ENCODE results near the gene ACP4. TPM values are rescaled to one million over a fixed set of nuclear protein-coding genes. Genes with fewer than 3 reads are reported as not detected.

The ACP4 gene
- total and polyA plus RNA-seq, 2 experiments from 2014 or later: not detected

GRCh38 chr19:50795664-50796073, 5.5 kb downstream of the ACP4 start:
- no peak for ATAC-seq
- H3K36me3 Mint-ChIP-seq (ENCODE audit: low read depth): peaks cover 47% of the 10 kb centered on the region

More at GRCh38 chr19:50795664-50796073, 5.5 kb downstream of the ACP4 start:
- H3K27ac Mint-ChIP-seq: peak overlapping the region; percentile 79; the same call in 1 of the 2 replicates
- Histone ChIP-seq H3K27ac (ENCODE audit: low read depth) (peak overlapping the region; percentile 90), H3F3A (replicated peaks; ENCODE audit: low read depth) (peaks cover 47% of the 10 kb centered on the region), H3K9me2 (ENCODE audit: insufficient read depth) (no peaks in the 10 kb centered on the region), H3K27me3 (ENCODE audit: insufficient read depth) (no peaks in the 10 kb centered on the region), H4K20me1 (replicated peaks; ENCODE audit: insufficient read depth) (peaks cover 49% of the 10 kb centered on the region), H3K36me3 (ENCODE audit: insufficient read depth) (peaks cover 10% of the 10 kb centered on the region), H3K4me1 (ENCODE audit: insufficient read depth) (peaks cover 9% of the 10 kb centered on the region), H3K79me2 (replicated peaks; ENCODE audit: insufficient read depth) (peaks cover 14% of the 10 kb centered on the region), H3K4me3 (no peak overlapping the region), H3K4me2 (no peak overlapping the region), H2AFZ (no peak overlapping the region)
- TF ChIP-seq JUNB (IDR thresholded peaks at IDR 0.05; ENCODE audit: unreplicated experiment): no peak
- TF ChIP-seq, protein P1, sequence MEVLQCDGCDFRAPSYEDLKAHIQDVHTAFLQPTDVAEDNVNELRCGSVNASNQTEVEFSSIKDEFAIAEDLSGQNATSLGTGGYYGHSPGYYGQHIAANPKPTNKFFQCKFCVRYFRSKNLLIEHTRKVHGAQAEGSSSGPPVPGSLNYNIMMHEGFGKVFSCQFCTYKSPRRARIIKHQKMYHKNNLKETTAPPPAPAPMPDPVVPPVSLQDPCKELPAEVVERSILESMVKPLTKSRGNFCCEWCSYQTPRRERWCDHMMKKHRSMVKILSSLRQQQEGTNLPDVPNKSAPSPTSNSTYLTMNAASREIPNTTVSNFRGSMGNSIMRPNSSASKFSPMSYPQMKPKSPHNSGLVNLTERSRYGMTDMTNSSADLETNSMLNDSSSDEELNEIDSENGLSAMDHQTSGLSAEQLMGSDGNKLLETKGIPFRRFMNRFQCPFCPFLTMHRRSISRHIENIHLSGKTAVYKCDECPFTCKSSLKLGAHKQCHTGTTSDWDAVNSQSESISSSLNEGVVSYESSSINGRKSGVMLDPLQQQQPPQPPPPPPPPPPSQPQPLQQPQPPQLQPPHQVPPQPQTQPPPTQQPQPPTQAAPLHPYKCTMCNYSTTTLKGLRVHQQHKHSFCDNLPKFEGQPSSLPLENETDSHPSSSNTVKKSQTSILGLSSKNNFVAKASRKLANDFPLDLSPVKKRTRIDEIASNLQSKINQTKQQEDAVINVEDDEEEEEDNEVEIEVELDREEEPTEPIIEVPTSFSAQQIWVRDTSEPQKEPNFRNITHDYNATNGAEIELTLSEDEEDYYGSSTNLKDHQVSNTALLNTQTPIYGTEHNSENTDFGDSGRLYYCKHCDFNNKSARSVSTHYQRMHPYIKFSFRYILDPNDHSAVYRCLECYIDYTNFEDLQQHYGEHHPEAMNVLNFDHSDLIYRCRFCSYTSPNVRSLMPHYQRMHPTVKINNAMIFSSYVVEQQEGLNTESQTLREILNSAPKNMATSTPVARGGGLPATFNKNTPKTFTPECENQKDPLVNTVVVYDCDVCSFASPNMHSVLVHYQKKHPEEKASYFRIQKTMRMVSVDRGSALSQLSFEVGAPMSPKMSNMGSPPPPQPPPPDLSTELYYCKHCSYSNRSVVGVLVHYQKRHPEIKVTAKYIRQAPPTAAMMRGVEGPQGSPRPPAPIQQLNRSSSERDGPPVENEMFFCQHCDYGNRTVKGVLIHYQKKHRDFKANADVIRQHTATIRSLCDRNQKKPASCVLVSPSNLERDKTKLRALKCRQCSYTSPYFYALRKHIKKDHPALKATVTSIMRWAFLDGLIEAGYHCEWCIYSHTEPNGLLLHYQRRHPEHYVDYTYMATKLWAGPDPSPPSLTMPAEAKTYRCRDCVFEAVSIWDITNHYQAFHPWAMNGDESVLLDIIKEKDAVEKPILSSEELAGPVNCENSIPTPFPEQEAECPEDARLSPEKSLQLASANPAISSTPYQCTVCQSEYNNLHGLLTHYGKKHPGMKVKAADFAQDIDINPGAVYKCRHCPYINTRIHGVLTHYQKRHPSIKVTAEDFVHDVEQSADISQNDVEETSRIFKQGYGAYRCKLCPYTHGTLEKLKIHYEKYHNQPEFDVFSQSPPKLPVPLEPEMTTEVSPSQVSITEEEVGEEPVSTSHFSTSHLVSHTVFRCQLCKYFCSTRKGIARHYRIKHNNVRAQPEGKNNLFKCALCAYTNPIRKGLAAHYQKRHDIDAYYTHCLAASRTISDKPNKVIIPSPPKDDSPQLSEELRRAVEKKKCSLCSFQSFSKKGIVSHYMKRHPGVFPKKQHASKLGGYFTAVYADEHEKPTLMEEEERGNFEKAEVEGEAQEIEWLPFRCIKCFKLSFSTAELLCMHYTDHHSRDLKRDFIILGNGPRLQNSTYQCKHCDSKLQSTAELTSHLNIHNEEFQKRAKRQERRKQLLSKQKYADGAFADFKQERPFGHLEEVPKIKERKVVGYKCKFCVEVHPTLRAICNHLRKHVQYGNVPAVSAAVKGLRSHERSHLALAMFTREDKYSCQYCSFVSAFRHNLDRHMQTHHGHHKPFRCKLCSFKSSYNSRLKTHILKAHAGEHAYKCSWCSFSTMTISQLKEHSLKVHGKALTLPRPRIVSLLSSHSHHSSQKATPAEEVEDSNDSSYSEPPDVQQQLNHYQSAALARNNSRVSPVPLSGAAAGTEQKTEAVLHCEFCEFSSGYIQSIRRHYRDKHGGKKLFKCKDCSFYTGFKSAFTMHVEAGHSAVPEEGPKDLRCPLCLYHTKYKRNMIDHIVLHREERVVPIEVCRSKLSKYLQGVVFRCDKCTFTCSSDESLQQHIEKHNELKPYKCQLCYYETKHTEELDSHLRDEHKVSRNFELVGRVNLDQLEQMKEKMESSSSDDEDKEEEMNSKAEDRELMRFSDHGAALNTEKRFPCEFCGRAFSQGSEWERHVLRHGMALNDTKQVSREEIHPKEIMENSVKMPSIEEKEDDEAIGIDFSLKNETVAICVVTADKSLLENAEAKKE (CRISPR knock-in tag; IDR thresholded peaks at IDR 0.05): no peak
- TF ChIP-seq NANOG (IDR thresholded peaks at IDR 0.05; ENCODE audit: borderline replicate concordance): no peak
- no peak for TF ChIP-seq REST (IDR thresholded peaks at IDR 0.05; ENCODE audit: unreplicated experiment)
- TF ChIP-seq POLR2AphosphoS5 (IDR thresholded peaks at IDR 0.05; ENCODE audit: low read depth): peak; percentile 48
- no peak for TF ChIP-seq STAT1 (IDR thresholded peaks at IDR 0.05; ENCODE audit: unreplicated experiment)
- H3K4me1 Mint-ChIP-seq: peaks cover 9% of the 10 kb centered on the region; the same call in 2 of the 3 replicates
- H3K27me3 Mint-ChIP-seq (ENCODE audit: insufficient read depth, low read depth, poor library complexity): peaks cover 34% of the 10 kb centered on the region
- DNase-seq (ENCODE audit: low spot score): no peak
- H3K4me3 Mint-ChIP-seq: no peak overlapping the region
- peaks cover 6% of the 10 kb centered on the region for H3K9me3 Mint-ChIP-seq

All from GM23338 (cell line).